Vagina (tissue), 2 donors: ENCODE measurements around the gene SH2D7.

ENCODE experiments used
- CTCF ChIP-seq, 3 experiments: fragments of 450-650 bp in 2 of 3; fragments of 200-600 bp in 1 of 3; sonication (generic) in 1 of 3; IDR thresholded peaks; one replicate each; pipeline ENCODE4 v1.5.1; 2017 to 2019; ENCODE audit warnings: antibody characterized with exemption in 3 of 3, mild to moderate bottlenecking in 2 of 3, moderate library complexity in 2 of 3
- POLR2A ChIP-seq, 2 donors: fragments of 450-650 bp; IDR thresholded peaks; one replicate each; pipeline ENCODE4 v1.6.1; 2017; ENCODE audit warnings: antibody characterized with exemption in 2 of 2, mild to moderate bottlenecking in 2 of 2, moderate library complexity in 2 of 2

GRCh38 chr15:78090422-78091063, 1.8 kb upstream of the SH2D7 start:
- TF ChIP-seq CTCF (IDR thresholded peaks at IDR 0.05) (no peak), POLR2A (IDR thresholded peaks at IDR 0.05) (no peak)
